NCI-H1105 (cell line): ENCODE results near the gene NOL8.

ENCODE experiments used
- DNase-seq: peaks from one replicate; lab custom pipeline; 2025; lab: John Stamatoyannopoulos, UW

Gene NOL8

GRCh38 chr9:92325269-92325990 lies at the start of gene NOL8, which contains the start of gene CENPP:
NOL8 (minus strand) TSS chr9:92325350; CDS start chr9:92324161, 1,189 bp downstream.
CENPP (plus strand) TSS chr9:92325953.
- peak; percentile 75 for DNase-seq

GRCh38 chr9:92373167-92373566 lies 48.0 kb upstream of the NOL8 start:
- no peak for DNase-seq

DNA sequence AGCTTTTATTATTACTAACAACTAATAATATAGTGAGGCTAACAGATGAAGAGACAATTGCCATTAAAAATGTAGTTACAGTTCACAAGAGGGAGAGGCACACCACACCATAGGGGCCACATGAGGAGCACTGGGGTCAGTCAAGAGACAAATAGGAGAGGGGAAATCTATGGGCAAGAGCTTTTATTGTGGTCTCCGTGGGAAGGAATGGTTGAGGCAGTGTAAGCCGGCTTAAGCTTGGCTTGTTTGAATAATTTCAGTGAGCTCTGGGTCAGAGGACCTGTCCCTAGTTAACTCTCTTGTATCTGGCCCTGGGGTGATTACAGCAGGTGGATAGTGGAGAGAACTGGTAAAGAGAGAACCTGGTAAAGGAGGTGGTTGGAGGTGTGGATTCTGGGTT lies 43.9 kb upstream of the NOL8 start:
- no peak for DNase-seq

DNA sequence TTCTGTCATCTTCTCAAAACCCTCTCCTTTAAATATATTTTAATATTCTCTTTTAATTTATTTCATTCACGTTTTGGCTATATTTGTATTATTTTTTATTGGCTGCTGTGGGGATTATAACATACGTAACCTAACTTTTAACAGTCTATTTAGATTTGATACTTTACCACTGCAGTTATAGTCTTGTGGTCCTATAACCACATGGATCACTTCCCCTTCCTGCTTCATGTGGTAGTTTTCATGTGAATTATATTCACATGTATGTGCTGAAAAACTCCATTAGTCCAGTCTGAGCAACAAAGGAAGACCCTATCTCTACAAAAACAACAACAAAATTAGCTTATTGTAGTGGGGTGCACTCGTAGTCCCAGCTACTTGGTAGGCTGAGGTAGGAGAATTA lies 34.9 kb upstream of the NOL8 start:
- no peak for DNase-seq

DNA sequence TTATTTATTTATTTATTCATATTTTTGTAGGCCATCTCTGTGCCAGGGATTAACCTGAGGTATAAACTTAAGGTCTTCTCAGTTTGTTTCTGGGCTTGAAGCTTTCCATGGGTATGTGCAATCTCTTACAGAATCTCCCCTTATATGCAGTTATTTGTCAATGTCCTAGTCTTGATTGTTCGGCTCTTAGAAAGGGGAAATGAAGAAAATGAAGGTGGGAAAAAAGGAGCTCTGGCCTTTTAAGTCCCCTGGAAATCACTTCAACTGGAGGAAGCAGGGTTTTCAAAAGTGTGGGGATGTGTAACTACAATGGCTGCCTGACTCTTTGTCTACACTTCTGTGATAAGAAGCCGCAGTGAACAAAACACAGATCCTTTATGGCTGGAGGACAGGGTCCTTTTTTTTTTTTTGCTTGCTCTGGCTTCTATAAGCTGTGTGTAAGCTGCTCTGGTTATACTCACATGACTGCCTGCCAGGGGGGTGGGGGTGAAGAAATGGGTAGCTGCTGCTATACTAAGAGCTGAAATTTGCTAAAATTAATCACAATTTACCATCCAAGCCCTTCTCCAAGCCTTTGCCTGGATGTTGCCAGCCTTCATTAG lies 34.3 kb upstream of the NOL8 start:
- DNase-seq, result no peak

DNA sequence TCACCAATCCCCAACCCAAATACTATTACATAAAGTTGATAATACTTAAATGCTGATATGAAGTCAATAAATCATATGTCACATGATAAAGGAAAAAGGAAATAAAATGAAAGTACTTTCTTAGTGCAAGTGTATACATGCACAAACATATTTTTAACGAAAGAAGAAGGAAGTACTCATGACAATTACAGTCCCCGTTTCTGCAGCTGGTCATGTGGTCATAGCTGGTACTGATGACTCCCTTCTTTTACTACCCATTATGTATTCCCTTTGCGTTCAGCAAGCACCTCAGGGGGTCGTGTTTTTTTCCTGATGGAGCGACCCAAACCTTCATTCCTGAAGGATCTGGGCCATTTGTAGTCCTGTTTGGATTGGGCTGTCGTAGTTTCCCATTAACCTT lies 27.9 kb upstream of the NOL8 start:
- DNase-seq, result no peak

DNA sequence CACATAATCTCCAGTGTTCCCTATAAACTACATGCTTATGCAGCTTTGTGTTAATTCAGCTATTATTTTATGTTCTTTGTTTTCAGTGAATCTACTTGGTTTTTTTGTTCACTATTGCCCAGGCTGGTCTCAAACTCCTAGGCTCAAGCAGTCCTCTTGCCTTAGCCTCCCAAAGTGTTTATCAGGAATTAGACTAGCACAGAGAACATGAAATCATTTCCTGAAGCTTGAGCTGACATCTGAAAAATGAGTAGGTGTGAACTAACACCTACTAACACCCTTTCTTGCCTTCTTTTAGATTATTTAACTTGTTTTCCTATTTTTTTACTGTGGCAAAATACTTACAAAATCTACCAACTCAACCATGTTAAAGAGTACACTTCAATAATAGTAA lies 25.6 kb upstream of the NOL8 start:
- no peak for DNase-seq

GRCh38 chr9:92349771-92350739 lies 24.9 kb upstream of the NOL8 start:
- DNase-seq, result no peak

- DNase-seq, result no peak
Measured at GRCh38 chr9:92345582-92345981, 20.4 kb upstream of the NOL8 start.

DNA sequence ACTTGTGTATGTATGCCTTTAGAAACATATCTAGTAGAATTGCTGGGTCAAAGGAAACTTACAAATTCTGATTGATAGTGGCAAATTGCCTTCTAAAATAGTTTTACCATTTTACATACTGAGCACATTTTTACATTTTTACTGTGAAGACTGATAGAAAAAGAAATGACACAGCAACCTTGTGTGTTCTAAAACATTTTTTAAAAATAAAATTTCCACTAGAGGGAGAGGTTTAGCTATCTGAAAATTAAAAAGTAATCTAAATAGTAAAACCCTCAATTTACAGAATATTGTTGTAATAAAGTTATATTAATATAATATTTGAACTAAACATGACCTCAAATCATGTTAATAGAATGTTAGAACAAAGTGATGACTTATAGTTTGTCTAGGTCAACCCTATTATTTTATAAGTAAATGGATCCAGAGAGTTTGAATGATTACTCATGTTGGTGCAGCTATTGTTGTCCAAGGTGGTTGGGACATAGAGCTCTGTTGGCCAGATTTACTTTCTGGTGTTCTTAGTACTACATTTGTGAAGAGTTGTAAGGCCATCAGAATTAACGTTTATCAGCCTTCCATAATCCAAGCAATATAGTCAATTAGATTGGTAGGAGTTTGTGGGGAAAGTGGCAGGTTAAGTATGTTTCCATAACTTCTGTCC lies 17.8 kb upstream of the NOL8 start:
- no peak for DNase-seq

DNA sequence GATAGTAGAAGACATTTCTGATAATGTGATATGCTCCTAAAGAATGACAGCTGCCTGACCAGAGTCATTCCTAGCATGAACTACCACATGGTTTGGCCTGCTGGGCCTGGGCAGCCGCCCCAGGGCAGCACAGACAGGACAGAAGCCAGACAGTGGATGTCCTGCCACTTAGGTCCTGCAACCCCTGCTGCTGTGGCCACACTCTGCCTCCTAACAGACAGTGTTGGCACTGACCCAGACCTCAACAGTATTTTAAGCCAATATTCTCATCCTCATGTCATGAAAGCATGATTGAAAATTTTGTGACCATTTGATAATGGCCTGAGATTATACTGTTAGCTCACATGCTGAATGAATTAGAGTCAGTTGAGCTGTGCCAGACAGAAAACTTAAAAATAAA lies 16.4 kb upstream of the NOL8 start:
- no peak for DNase-seq

GRCh38 chr9:92333282-92333634 lies 8.1 kb upstream of the NOL8 start:
- no peak for DNase-seq

- no peak for DNase-seq
Measured at GRCh38 chr9:92332577-92333281, 7.6 kb upstream of the NOL8 start.

DNA sequence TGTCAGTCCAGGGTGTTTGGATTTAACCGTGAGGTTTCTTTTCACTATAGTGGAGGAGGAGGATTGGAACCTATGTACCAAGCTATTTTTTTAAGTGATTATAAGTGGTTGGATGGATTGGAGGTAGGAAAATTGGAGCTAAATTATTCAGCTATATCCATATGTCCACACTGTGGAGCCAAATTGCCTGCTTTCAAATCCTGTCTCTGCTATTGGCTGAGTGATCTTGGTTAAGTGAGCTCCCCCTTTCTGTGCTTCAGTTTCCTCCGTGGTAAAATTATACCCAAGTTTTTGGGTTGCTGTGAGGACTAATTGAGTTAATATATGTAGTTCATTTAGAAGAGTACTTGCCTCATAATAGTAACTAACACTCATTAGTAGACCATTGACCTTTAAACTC lies 3.1 kb upstream of the NOL8 start:
- DNase-seq, result no peak

DNA sequence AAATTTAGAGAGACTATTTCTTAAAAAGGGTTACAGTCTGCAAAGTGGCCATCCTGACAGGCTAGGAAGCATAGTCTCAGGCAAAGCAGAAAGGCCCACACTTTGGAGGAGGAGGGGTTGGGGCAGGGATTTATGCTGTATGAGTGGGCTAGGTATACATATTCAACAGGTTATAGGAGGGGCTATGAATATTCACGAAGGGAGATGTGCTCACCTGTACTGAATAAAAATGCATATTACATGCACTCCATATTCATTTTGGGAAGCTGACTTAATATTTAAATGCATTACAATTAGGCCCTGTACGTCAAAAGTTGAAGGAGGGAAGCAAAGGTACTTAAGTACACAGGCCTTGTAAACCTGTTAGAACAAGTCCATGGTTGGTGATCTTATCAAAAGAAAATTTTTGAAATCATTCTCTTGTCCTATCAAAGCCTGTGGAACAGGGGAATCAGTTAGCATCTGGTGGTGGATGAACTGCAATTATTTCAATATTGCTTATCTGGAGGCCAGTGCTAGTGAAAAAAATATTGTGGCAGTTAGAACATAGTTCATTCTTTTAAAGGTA lies 2.2 kb upstream of the NOL8 start:
- no peak for DNase-seq

- DNase-seq, result peak; percentile 32
Measured at GRCh38 chr9:92325991-92326500, 896 bp upstream of the NOL8 start.

GRCh38 chr9:92324889-92325268 lies 271 bp downstream of the NOL8 start:
- DNase-seq, result no peak

- DNase-seq, result no peak
Measured at GRCh38 chr9:92324431-92324830, 719 bp downstream of the NOL8 start.

GRCh38 chr9:92315456-92315855 lies 9.7 kb downstream of the NOL8 start:
- no peak for DNase-seq

- no peak for DNase-seq
Measured at GRCh38 chr9:92313624-92314012, 11.5 kb downstream of the NOL8 start.
